ENCODE measurements around the gene FABP6. TPM values are rescaled to one million over a fixed set of nuclear protein-coding genes. Genes with fewer than 3 reads are reported as not detected.

FABP6 gene
- total RNA-seq, 1 experiment from 2014 or later = 5.2 TPM

- Histone ChIP-seq H3K14ac (ENCODE audit: insufficient read depth, low read length) (no peak overlapping the region), H2BK12ac (ENCODE audit: insufficient read length, low read depth, low read length) (no peak overlapping the region), H4K8ac (replicated peaks; ENCODE audit: insufficient read length, low read depth, low read length) (no peak overlapping the region), H3T11ph (ENCODE audit: low read length) (no peak overlapping the region), H3K23ac (ENCODE audit: insufficient read length, low read depth, low read length) (no peak overlapping the region), H3K79me2 (ENCODE audit: insufficient read depth, low read length) (no peaks in the 10 kb centered on the region; the same call in 1 of the 2 replicates), H3K4me2 (ENCODE audit: insufficient read depth, insufficient read length, low read length) (no peak overlapping the region), H3K9ac (ENCODE audit: extremely low read depth, insufficient read length, low read length) (no peak overlapping the region), H3K27ac (ENCODE audit: insufficient read length, low read depth, low read length) (no peak overlapping the region), H4K20me1 (ENCODE audit: control insufficient read depth, insufficient read depth, insufficient read length) (no peaks in the 10 kb centered on the region), H2BK15ac (ENCODE audit: low read depth, low read length) (no peak overlapping the region), H2AK5ac (ENCODE audit: insufficient read length, low read length) (no peak overlapping the region), H3K9me3 (ENCODE audit: control insufficient read depth, low read depth, low read length) (no peaks in the 10 kb centered on the region), H3K18ac (ENCODE audit: insufficient read length, low read depth, low read length) (no peak overlapping the region), H2BK120ac (ENCODE audit: low read depth, low read length, poor library complexity, severe bottlenecking) (no peak overlapping the region), H3K79me1 (ENCODE audit: insufficient read depth, low read depth, low read length, poor library complexity, severe bottlenecking) (no peaks in the 10 kb centered on the region), H3K4me1 (ENCODE audit: insufficient read depth, low read length) (peaks cover 14% of the 10 kb centered on the region; the same call in 1 of the 2 replicates), H3K27me3 (ENCODE audit: insufficient read depth, low read length) (no peaks in the 10 kb centered on the region), H2BK20ac (ENCODE audit: low read depth, low read length, poor library complexity, severe bottlenecking) (no peak overlapping the region), H4K91ac (ENCODE audit: insufficient read length, low read depth, low read length) (no peak overlapping the region), H3K23me2 (ENCODE audit: insufficient read length, low read depth, low read length, poor library complexity, severe bottlenecking) (no peaks in the 10 kb centered on the region), H2BK5ac (ENCODE audit: insufficient read length, low read length) (no peak overlapping the region), H2AFZ (ENCODE audit: low read length) (no peak overlapping the region), H3K4ac (ENCODE audit: low read depth, low read length) (no peak overlapping the region), H3K56ac (ENCODE audit: insufficient read length, low read depth, low read length) (no peak overlapping the region), H4K5ac (ENCODE audit: insufficient read length, low read depth, low read length) (no peak overlapping the region)
- Mint-ChIP-seq H3K27ac (peak overlapping the region; percentile 61 to 83 (median 74); a peak in 6 of 7 replicates), H3K4me1 (peaks cover 52 to 54% of the 10 kb centered on the region in 2 experiments), H3K9me3 (no peaks in the 10 kb centered on the region), H3K4me3 (no peak overlapping the region), H3K36me3 (ENCODE audit: insufficient read depth in 1 of 3, low read depth in 3 of 3) (peaks cover 6 to 47% (median 15%) of the 10 kb centered on the region in 3 experiments; a peak in 6 of 7 replicates), H3K27me3 (ENCODE audit: low read depth) (no peaks in the 10 kb centered on the region; the same call in 1 of the 2 replicates)
- WGBS (ENCODE audit: extremely low coverage, insufficient read length, low lambda C conversion rate) = no CpG with 5 or more reads among the region's 4 CpGs
- TF ChIP-seq, protein P1, sequence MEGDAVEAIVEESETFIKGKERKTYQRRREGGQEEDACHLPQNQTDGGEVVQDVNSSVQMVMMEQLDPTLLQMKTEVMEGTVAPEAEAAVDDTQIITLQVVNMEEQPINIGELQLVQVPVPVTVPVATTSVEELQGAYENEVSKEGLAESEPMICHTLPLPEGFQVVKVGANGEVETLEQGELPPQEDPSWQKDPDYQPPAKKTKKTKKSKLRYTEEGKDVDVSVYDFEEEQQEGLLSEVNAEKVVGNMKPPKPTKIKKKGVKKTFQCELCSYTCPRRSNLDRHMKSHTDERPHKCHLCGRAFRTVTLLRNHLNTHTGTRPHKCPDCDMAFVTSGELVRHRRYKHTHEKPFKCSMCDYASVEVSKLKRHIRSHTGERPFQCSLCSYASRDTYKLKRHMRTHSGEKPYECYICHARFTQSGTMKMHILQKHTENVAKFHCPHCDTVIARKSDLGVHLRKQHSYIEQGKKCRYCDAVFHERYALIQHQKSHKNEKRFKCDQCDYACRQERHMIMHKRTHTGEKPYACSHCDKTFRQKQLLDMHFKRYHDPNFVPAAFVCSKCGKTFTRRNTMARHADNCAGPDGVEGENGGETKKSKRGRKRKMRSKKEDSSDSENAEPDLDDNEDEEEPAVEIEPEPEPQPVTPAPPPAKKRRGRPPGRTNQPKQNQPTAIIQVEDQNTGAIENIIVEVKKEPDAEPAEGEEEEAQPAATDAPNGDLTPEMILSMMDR (conservative IDR thresholded peaks at IDR 0.05) = no peak
- DNase-seq = no peak
These were observed 41.4 kb downstream of the FABP6 start for GRCh38 chr5:160270704-160271103.

Measured in H9 (cell line).